T-helper 1 cell treated with Interleukin-12 subunit alpha and Interleukin-12 subunit beta and Interleukin-4 antibody, amounts not matched to agents 30 ng/mL and 1 ng/mL, for 36 hours (primary cell): Measurements from ENCODE around the gene AFM. TPM values are rescaled to one million over a fixed set of nuclear protein-coding genes. Genes with fewer than 3 reads are reported as not detected.

Source experiments
- intact Hi-C: fragments of 100-400 bp; cut with micrococcal nuclease; formaldehyde crosslinking; loops from one replicate; pipeline ENCODE4 v1.15.1; 2024
- total RNA-seq: library from RNA; stranded (reverse); gene quantifications from 2 replicates; pipeline ENCODE4 v1.2.3, GENCODE V29; 2022

AFM gene, protein sequence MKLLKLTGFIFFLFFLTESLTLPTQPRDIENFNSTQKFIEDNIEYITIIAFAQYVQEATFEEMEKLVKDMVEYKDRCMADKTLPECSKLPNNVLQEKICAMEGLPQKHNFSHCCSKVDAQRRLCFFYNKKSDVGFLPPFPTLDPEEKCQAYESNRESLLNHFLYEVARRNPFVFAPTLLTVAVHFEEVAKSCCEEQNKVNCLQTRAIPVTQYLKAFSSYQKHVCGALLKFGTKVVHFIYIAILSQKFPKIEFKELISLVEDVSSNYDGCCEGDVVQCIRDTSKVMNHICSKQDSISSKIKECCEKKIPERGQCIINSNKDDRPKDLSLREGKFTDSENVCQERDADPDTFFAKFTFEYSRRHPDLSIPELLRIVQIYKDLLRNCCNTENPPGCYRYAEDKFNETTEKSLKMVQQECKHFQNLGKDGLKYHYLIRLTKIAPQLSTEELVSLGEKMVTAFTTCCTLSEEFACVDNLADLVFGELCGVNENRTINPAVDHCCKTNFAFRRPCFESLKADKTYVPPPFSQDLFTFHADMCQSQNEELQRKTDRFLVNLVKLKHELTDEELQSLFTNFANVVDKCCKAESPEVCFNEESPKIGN
- total RNA-seq = not detected in 2 replicates

DNA sequence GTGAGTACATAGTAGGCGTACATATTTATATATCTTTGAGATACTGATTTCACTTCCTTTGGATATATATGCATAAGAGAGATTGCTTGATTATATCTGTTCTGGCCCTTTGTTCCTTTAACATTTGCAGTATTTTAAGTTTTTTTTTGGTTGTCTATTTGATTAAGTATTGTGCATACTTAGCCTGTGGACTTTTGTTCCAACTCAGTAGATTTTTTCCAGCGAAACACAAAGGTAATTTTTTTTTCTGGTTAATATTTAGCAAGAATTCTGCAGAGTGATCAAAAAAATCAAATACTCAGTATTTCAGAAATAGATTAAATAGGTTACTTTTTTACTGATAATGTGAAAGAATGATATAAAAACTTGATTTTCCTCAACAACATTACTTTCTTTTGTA is at the start of gene AFM:
Gene AFM (plus strand): TSS at position 388 of the 400 bp plus-strand sequence. CDS start 31 bp downstream, outside the sequence.
- intact Hi-C loops = no loop called here

DNA sequence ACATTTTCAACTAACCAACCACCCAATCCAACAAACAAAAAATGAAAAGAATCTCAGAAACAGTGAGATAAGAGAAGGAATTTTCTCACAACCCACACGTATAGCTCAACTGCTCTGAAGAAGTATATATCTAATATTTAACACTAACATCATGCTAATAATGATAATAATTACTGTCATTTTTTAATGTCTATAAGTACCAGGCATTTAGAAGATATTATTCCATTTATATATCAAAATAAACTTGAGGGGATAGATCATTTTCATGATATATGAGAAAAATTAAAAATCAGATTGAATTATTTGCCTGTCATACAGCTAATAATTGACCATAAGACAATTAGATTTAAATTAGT is 49.8 kb upstream of the AFM start:
- intact Hi-C loops = no loop called here

DNA sequence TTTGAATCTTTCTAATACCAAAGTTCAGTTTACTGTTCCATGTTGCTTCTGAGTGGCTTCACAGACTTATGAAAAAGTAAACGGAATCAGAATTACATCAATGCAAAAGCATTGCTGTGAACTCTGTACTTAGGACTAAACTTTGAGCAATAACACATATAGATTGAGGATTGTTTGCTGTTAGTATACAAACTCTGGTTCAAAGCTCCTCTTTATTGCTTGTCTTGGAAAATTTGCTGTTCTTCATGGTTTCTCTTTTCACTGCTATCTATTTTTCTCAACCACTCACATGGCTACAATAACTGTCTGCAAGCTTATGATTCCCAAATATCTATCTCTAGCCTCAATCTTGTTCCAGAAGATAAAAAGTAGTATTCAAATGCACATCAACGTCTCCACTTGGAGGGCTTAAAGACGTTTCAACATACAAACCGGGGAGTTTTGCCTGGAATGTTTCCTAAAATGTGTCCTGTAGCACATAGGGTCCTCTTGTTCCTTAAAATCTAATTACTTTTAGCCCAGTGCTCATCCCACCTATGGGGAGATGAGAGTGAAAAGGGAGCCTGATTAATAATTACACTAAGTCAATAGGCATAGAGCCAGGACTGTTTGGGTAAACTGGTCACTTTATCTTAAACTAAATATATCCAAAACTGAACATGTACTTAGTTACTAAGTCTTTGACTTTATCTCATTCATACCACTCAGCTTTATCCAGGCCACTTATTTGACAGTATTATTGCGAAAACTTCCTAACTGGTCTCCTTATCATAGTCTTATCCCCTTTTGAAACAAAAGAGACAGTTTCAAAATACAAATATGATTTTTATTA is 49.2 kb upstream of the AFM start:
- intact Hi-C loops = no loop called here

DNA sequence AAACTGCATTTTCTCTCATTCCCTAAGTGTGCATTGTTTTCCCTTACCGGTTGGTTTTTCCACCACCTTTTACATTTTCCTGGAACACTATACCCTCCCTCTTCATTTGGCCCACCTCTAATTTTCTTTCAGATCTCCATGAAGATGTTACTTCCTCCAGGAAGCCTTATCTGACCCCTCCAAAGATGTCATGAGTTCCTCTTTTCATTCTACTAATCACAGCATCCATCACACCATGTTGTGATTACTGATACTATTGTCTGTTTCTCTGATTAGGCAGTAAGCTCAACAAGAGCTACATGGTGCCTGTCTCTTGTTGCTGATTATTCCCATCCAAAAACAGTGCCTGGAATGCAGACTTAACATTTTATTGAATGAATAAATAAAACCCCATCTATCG is 48.4 kb upstream of the AFM start:
- intact Hi-C loops = no loop called here

DNA sequence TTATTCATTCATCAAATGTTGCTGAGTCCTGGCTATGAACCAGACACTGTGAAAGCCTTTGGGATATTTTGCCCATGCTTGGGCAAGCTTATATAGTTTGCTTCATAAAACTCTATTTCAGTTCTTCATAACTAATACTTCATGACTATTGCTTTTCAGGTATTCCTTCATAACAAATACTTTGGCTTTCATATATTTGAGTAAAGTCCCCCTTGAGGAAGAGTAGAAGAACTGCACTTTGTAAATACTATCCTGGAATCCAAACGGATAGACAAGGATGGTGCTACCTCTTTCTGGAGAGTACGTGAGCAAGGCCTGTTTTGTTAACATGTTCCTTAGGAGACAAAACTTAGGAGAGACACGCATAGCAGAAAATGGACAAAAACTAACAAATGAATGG is 47.2 kb upstream of the AFM start:
- intact Hi-C loops = no loop called here

DNA sequence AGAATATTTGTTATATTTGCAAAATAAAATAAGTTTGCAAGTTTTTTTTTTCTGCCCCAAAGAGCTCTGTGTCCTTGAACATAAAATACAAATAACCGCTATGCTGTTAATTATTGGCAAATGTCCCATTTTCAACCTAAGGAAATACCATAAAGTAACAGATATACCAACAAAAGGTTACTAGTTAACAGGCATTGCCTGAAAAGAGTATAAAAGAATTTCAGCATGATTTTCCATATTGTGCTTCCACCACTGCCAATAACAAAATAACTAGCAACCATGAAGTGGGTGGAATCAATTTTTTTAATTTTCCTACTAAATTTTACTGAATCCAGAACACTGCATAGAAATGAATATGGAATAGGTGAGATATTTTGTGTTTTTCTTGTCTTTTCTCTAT is 45.6 kb upstream of the AFM start, which contains the start of gene AFP:
Gene AFP (plus strand): TSS at position 238 of the 400 bp plus-strand sequence. CDS start 42 bp downstream, at position 280.
- intact Hi-C loops = no loop called here

DNA sequence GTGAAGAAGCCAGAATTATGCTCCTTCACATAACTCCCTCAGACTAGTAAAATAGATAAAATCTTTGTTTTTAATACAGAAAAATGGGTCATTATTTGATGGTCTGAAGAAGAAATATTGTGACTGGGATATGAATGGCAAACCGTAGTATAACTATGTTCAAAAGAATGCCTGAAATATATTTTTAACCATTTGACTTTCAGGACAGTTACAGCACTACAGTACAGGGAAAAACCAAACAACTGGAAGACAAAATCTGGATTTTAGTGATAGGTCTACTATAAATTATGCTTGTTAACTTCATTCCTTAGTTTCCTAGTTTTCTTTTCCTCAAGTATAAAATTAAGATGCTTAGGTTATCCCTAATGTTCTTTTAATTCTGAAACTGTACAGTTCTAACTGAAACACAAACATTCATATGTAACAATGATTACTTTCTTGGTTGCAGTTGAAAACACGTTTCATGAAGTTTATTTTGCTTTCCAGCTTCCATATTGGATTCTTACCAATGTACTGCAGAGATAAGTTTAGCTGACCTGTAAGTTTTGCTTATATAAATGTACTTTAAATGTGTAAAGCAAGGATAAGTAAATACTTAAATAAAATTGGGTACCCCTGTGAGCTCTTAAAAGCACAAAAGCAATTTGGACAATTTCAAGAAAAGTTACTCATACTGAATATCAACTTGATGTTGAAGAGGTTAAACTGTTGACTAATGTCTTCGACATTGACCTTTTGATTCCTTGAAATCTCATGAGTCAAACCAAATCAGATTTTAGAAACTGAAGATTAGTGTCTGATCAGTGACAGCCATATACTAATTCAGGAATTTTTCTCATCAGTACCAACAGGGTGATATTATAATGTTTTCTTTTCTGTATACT is 44.6 kb upstream of the AFM start:
- intact Hi-C loops = no loop called here

DNA sequence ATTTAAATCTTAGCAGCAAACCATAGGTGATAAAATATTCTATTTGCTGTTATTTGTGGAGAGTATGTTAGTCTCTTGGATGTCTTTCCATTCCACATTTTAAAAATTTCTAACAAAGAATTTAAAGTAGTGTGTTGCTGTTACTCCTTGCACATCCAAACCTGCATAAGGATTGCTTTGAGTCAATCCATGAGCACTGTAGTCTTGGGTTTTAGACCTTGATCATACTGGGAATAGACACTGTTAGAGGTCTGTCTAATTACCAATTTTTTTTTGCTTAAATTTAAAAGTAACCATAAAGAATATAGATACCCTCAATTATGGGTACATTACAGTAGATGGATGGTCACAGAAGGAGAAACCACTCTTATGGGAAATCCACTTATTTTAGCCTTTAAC is 44.0 kb upstream of the AFM start:
- intact Hi-C loops = no loop called here

DNA sequence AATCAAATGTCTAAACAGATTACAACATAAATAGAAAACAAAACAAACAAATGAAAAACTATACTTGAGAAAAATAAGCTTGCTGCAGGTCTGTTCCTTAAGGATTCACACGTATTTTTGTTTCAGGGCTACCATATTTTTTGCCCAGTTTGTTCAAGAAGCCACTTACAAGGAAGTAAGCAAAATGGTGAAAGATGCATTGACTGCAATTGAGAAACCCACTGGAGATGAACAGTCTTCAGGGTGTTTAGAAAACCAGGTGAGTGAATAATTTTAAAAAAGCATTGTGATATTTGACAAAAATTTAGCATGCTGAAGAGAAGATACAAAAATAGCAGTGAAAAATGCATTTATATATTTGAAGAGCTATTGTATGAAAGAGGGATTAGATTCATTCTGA is 43.5 kb upstream of the AFM start:
- intact Hi-C loops = no loop called here

DNA sequence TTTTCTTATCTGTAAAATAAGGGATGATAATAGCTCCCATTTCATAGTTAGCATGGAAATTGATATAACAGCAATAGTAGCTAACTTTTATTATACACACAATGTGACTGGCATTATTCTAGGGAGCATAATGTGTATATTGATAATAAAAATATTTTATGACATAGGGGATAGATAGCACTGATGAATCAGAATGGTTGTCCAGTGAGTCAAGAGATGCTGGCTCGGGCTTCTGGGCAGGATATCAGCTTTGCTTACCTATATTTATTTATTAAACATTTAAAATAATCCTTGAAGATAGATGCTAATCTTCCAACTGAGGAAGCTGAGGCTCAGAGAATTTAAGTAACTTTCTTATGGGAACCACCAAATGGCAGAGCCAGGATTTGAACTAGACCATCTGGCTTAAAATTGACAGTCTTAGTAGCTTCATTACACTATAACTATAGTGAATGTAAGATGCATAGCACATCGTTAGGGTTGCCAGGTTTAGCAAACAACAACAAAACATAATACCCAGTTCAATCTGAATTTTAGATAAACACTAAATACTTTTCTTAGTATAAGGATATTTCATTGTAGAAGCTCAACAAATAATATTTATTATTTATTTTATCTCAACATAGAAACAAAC is 42.8 kb upstream of the AFM start:
- intact Hi-C loops = no loop called here

DNA sequence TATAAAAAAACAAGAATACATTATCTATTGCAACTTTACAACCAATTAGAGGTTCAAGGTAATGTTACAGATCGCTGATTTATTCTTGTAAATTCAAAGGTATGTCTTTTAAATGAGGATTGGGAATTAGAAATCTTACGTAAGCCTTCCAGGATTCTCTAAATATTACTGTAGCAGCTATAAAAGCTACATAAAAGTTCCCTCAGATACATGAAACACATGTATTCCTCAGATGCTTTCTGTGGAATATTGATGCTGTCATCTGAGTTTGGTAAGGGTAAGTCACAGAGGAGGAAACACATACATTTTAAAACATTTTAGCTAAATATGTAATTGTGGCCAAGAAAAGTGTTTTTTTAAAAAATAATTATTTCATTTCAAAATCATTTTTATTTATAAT is 42.1 kb upstream of the AFM start:
- intact Hi-C loops = no loop called here

DNA sequence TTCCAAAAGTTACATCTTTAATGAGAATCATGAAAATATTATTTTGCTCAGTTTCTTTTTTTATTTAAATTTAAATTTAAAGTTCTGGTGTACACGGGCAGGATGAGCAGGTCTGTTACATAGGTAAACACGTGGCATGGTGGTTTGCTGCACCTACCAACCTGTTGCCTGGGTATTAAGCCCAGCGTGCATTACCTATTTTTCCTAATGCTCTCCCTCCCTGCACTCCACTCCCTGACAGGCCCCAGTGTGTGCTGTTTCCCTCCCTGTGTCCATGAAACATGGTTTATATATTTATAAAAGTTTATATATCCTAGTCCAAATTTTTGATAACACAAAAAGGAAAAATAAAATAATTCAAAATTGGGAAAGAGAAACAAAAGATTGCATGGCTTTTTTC is 41.6 kb upstream of the AFM start:
- intact Hi-C loops = no loop called here

DNA sequence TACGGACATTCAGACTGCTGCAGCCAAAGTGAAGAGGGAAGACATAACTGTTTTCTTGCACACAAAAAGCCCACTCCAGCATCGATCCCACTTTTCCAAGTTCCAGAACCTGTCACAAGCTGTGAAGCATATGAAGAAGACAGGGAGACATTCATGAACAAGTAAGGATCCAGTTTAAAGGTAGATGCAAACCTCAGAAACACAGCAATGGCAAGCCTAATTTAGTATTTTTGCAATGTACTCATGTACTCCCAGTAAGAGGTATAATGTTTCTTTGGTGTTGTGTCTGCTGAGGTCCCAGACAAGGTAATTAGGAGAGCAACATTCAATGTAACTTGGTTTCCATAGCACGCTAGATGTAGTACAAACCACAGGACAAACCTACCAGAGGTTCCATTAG is 40.9 kb upstream of the AFM start:
- intact Hi-C loops = no loop called here

DNA sequence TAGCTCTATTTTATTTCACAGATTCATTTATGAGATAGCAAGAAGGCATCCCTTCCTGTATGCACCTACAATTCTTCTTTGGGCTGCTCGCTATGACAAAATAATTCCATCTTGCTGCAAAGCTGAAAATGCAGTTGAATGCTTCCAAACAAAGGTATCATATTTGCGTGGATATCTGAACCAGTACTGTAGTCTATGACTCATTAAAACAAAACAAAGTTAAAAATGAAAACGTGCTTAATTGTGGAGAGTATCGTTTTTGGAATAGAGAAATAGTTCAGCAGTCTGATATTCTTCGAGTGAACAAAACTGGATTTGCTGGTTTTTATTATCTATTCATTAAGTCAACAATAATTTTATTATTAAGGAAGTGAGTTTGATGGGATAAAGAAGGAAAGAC is 39.3 kb upstream of the AFM start:
- intact Hi-C loops = no loop called here

DNA sequence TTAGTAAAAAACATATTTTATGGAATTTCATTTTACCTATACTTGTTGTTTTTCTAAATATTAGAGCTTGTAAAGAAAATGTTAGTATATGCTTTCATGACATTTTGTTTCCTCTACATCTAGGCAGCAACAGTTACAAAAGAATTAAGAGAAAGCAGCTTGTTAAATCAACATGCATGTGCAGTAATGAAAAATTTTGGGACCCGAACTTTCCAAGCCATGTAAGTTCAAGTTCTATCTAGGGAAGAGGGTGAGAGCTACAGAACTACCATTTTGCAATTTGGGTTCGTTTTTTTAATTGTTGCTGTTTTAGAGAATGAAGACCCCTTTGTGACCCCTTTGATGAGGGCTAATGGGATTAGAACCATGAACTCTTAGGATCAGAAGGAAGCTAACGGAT is 38.3 kb upstream of the AFM start:
- intact Hi-C loops = no loop called here

DNA sequence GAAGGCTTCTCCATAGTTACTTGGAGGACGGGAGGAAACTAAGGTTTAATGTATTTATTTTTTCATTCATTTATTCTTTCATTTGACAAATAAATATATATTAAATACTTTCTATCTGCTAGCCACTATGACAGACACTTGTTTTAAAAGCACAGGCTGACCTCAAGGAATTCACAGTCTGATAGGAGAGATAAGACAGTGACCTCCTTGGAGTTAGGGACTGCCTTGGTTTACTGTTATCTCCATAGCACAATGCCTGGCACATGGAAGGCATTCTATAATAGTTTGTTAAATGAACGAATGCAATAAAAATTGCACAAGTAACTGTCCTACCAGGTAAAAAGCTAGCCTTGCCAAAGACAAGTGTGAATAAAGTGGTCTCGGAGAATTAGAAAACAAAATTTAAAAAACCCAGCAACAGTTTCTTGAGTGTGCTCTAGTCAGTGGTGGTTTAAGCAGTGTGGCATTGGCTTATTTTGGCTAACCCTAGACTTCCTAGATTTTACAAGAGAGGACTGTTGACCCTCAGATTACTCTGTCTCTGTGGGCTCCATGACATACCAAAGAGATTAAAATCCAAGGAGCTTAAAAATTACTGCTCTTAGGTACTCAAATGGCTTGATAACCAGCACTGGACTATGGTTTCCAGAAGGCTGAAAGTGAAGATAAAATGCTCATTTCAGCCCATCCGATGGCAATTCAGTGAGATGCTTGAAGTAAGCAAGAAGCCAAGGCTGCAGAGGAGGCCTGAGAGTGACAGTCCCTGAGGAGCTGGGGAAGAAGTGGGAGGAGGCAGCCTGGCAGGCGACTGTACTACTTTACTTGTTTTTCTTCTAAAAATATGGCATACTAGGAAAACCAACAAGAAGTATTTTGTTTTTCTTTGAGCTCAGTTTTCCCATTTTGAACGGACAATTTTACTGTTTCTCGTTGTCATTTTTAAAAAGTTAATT is 35.9 kb upstream of the AFM start:
- intact Hi-C loops = loop anchor here (1.0 to 5.0 kb wide), 6 partner anchors 104 to 743 kb away; partner anchors contain the start of gene ANKRD17

DNA sequence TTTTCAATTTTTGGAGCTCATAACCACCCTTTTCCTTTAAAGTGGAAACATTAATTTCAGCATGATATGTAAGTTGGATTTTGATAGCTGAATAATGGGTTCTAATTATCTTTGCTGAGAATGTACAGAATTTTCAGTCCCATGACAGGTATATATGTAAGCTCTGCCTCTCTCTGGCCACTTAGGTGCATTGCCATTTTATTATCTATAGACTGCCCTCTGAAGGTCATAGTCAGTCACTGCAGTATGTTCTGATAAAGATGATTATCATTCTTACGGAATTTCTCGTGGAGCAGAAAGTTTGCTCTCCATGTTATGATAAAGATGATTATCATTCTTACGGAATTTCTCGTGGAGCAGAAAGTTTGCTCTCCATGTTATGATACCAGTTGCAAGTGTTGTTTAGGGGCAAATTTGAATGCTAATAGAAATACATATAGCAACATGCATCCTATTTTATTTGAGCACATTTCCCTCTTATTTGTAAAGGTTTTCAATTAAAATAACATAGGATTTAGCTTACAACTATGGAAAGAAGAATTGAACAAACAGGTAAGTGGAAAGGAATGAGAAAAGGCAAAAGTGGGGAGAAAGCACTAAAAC is 35.1 kb upstream of the AFM start:
- intact Hi-C loops = loop anchor here (1.0 to 5.0 kb wide), 6 partner anchors 105 to 744 kb away; partner anchors contain the start of gene ANKRD17

DNA sequence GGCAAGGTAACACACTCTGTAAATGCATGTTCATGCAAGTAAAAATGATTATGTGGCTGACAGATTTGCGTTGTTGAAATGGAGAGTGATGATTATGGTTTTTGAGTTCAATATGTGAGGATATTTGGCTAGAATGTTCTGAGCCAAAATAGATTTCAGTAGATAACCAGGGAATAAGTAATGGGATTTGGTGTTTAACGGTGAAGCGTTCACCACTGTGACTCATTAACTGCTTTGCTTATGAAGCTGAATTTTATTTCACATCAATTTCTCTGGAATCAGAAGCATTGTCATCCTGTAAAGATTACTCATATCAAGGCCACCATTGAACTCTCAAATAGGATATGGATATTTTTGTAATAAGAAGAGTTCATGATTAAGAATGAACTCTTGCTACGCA is 33.9 kb upstream of the AFM start:
- intact Hi-C loops = loop anchor here (2.0 to 5.0 kb wide), 3 partner anchors 189 to 685 kb away; partner anchors contain the start of gene ANKRD17
